ENCODE data around the gene GALK1.
"Not testable (repeated sequence)": the region's sequence is repeated elsewhere in the genome, so short reads cannot be mapped to it uniquely, and the experiment has no call there.

GALK1 gene

DNA sequence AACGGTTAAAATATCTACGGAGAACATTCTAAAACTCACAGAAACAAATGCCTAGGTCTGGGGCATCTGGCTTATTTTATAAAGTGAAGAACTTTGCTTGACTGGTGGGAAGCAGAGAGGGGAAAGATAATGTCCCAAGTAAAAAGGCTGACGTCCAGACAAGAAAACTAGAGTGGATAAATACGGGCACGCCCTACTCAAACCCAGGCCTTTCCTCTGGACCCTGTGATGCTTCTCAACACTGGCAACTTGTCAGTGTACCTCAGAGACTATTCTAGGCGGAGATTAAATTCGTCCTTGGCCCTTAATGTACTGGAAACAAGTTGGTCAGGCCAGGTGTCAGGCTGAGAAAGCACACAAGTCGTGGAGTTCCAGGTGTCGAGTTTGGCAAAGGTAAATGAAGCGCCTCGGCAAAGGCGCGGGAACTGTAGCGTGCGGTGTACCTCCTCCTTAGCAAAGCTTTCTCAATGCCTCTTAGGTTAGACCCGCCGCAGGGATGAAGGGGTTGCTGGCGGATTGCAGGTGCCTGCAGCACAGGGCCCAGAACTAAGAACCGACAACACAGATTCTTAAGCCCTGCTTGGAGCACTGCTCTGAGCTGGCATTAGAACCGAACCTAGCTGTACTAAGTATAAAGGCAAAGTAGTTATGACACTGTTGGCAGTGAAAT lies 18.9 kb upstream of the GALK1 start:
- DNase-seq (ENCODE audit: low read depth in 2 of 2) = no peak

DNA sequence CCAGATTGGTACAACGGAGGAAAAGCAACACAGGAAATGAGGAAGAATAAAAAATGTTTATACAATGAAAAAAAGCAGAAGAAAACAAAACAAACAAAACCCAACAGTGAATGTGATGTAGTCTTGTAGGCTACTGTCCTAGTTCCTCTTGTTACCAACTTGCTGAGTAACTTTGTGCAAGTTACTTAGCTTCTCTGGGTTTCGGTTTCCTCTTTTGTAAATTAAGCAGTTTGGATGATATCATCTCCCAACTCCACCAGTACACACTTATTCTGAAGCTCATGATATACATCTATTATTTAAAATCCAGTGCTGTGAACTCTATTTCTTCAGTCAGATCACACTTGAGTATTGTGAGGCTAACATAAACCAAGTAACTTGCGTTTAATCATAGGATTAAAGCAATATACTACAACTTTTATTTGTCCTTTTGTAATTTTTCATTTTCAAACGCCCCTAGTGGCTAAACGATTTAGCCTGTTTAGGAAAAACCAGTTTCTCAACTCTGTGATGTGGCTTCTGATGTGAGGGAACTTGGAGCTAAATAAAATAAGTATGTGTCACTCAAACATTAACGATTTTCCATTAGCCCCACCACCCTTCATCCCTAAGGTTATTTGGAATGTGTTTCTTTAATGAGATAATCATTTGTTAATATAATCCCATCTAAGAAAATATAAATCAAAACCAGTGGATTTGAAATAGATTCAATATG lies 18.2 kb upstream of the GALK1 start:
- DNase-seq (ENCODE audit: low read depth in 2 of 2) = no peak

DNA sequence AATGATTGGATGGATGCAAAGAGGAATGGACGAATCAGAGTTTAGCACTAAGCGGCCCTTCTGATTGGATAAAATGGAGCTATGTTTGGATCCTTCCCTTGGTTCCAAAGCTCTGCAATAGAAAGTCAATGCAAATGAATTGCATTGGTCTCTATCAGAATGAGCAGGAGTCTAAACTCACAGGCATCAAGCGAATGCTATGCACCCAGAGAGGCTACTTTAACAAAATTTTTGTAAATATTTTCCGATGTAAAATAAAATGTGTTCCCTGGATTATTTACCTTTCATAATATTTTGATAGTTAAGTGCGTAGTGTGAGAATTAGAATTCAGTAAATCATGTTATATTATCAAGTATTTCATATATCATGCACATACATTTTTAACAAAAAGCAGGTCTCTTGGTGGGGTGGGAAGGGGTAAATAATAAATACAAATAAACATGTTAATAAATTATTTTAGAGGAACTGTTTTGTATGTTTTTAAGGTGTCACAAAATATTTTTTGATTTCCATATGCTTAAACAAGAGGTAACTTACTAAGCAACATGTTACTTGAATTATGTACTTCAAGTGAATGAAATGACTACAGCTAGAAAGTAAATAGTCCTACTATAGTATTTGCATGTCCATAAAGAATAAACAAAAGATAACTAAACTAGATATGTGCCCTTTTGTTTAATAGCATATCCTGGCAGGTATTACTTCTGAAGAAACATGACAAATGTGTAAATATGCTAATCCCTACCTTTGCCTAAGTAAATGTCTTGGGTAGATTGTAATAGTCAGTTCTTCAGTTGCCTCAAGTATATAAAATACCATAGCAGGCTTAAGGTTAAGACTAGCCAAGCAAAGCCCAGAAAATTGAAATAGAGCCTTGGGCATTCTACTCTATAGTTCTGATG lies 15.2 kb upstream of the GALK1 start:
- DNase-seq (ENCODE audit: low read depth in 2 of 2) = no peak

DNA sequence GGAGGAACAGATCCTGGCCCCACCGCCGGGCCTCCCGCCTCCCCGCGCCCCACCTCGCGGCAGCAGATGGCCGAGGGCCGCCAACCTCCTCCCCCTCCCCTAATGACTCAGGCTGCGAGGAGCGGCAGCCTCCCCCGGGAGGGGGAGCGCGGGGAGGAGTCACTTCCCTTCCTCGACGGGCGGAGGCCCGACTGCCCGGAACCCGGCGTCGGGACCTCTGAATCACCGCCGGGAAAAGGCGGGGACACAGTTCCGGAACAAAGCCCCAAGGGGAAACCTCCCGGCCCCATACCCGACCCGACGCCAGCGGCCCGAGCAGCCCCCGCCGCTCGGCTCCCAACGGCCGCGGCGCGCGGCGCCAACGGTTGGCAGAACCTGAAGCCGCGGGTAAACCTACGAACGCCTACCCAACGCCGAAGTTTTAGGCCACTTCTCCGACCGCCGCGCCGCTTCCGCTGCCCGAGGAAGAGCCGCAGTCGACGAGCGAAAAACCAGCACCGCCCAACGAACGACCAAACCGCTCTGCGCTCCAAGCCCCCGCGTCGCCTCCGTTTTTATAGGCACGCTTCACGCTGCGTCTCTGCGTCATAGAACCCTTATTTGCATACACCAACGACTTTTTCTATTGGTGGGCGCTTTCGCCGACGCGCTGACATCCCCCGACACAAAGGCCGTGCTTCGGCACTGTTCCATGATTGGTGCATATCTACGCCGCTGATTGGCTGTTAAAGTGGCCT lies 14.4 kb upstream of the GALK1 start:
- peak; percentile 88 to 91 for DNase-seq (ENCODE audit: low read depth in 2 of 2)

DNA sequence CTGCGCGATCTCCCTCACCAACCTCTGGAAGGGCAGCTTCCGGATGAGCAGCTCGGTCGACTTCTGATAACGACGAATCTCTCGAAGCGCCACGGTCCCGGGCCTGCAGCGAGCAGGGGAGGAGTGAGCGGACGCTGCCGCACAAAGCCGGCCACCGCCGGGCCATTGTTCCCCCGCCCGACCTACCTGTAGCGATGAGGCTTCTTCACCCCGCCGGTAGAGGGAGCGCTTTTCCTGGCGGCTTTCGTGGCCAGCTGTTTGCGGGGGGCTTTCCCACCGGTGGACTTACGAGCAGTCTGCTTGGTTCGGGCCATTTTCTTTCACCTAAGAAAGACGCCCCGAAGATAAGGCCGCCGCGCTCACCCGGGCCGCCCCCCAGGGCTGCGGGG lies 13.9 kb upstream of the GALK1 start:
- peak in 1 of 2 donors; percentile 59 for DNase-seq (ENCODE audit: low read depth in 2 of 2)

DNA sequence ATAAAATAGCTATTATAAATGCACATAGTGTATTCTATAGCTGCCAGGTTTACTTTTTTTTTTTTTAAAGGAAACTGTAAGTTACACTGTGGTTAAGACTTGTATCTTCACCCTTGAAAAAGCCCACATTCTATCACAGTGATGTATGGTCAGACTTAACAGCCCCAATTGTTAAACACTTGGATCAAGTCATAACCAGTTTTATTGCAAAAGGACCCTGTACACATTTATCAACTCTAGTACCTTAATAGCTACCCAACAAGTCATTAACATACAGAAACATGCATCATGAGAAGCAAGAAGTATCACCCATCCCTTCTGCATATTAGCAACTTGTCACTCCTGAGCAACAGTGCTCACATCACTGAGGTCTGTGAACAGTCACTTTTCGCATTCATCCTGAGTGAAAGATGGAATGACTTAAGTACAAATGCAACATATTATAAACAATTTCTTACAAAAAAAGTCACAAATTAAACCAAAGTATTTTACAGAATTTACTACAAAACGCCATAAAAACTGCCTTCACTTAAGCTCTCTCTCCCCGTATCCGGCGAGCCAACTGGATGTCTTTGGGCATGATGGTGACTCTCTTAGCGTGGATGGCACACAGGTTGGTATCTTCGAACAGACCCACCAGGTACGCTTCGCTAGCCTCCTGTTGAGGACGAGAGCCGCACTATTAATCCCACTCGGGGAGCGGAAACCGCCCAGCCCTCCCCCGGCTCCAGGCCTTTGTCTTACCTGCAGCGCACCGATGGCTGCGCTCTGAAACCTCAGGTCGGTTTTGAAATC lies 13.3 kb upstream of the GALK1 start:
- DNase-seq (ENCODE audit: low read depth in 2 of 2) = not testable (repeated sequence)

DNA sequence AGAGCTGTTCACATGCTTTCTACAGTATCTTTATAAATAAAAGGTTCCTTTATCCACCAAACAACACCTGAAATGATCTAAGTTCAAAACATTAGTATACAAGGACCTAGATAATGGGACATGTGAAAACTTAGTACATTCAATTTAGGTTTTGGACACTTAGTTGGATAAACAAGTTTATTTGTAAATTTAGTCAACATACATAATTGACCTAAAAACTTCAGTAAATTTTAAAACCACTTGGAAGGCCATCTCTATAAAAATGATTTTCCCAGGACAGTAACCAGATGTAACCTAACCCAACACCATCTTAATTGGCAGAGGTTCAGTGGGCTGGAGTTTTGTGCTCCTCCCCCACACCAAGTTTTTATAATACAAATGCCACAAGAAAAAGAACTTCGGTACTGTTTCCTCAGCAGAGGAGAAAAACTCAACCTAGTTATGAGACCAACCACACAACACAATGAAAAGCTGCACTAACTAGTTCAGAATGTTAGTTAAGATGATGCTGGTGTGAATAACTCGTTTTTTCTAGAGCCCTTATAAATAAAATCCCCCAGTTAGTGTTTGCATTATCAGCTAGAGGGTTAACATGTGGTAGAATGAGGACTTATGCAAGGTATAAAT lies 12.4 kb upstream of the GALK1 start:
- DNase-seq (ENCODE audit: low read depth in 2 of 2) = no peak

DNA sequence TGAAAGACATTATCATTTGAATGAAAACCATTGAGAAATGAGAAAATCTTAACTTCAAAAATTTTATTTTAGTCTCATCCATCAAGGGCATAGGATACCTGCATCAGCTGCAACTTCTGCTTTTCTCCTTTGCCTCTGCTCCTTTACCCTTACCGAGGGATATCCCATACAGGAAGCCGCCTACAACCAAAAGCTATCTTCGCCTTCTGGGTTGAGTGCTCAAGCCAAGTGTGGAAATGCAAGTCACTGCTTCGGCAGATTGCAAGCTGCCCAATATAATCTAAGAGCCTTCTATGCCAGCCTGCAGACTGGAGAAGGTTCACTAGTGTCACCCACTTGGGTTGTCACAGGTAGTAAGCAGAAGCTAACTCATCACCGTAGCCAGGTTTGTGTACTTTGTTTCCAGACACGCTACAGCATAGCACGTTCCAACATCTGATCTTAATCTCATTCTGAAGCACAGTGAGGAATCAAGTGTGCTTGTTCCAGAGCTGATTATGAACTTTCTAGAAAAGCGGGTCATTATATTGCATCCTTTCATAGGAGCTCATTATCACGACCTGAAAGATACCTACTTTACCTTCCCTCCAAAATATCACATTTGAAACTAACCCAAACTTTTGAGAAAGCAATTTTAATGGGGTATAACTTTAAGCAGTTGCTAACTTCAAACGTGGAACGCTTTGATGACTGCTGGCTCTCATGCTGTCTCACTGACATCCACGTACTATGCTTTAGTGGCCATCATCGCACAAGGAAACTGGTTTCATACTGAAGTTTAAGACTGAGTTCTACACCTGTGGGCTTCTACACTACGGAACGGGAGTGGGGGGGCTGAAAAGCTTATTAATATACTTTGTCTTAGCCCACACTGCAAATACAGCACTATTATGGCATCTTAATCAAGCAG lies 11.6 kb upstream of the GALK1 start:
- DNase-seq (ENCODE audit: low read depth in 2 of 2) = no peak

DNA sequence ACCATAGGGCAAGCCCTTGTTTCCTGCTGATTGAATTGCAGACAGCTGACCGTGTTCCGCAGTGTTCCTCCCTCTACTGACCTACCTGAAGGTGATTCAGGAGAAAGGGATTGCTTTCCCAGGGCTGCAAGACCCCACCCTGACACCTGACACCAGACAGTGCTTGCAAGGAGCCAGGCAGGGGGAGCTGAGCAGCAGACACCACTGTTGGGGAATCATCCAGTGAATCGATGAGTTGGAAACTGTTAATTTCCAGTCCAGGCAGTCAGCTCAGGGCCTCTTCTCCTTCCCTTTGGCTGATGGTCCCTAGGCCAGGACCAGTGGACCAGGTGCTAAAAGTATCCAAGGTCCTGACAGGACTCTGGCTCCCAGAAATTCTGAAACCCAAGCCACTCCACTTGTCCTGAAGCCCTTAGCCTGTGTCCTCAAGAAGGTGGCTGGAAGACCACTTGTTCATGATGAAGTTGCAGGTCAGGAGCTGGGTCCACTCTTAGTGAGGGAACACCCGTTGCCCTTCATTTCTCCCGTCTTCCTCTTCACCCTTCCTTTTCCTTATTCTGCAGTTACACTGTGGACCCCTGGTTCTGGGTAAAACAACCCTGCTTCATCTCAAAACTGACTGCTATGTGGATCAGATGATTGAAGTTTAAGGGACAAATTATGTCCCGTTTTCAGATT lies 10.1 kb upstream of the GALK1 start:
- DNase-seq (ENCODE audit: low read depth in 2 of 2) = no peak

DNA sequence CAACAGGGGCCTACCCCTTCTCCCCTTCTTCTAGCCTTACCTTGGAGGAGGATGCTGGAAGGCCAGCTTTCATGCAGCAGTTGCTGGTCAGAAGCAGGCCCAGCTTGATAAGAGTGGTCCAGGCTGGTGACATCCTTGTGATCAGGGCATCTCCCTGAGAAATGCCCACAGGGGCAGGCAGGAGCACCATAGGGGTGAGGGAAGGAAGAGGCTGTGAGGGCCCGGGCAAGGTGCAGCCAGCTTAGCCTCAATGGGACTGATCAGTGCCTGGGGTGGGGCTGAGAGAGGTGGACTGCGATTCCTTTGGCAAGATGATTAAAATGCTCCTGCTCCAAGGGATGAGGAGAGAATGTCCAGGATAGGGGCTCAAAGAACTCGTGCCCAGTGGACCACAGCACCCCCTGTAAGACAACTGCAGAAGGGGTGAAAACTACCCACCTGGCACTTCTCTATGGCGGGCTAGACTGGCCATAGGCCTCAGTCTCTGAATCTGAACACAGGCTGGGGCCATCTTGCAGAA lies 9.5 kb upstream of the GALK1 start:
- no peak for DNase-seq (ENCODE audit: low read depth in 2 of 2)

DNA sequence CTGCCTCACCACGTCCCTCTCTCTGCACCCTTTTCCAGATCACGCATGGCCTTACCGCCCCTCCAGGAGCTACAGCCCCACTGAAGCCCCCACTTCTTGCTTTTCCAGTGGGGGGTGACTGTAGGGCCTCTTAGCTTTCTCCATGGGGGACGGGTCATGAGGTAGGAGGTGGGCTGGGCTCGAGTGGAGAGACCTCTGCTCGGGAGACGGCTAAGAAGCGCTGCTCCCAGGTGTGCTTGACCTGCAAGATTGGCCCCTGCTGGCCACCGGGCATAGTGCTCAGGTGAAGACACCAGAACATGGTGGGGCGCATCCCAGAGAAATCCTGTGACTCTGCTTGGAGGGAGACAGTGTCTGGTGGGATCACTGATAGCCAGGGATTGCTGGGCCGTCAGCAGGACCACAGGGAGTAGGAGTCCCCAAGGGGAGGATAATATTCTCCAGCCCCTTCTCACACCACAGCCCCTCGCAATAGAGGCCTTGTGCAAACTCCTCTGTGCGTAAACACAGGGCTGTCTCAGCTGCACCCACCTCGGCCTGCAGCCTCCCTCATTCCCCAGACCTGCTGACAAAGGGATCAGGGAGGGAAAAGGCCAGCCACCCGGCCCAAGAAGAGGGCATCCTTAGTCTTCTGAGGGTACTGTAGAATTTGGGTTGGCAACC lies 8.9 kb upstream of the GALK1 start:
- no peak for DNase-seq (ENCODE audit: low read depth in 2 of 2)

DNA sequence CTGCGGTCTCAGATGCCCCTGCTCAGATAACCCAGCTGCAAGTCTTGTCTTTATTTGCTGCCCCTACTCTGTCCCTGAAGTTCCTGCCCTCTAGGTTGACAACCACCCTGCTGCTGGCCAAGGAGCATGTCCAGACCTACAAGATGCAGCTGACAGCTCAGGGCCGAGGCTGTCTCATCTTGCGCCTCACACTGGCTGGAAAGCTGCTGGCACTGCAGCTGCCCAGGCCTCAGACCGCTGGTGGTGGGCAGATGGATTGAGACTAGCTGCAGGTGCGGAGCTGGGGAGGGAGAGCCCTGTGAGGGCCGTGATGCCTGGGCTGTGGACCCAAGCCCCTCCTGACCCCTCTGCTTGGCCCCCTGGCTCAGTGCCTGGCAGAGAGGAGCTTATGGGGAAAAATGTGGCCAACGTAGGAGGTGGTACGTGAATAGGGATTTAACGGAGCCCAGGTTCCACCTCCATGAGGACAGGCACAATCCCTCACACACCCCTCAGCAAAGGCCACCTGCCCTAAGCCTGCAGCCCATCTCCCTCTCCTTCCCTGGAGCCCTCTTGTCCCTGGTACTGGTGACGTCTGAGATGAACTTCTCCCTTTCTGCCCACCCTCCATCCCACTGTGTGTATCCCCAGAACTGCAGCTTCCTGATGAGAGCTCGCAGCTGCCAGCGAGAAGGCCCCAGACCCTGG lies 8.3 kb upstream of the GALK1 start:
- DNase-seq (ENCODE audit: low read depth in 2 of 2) = no peak

DNA sequence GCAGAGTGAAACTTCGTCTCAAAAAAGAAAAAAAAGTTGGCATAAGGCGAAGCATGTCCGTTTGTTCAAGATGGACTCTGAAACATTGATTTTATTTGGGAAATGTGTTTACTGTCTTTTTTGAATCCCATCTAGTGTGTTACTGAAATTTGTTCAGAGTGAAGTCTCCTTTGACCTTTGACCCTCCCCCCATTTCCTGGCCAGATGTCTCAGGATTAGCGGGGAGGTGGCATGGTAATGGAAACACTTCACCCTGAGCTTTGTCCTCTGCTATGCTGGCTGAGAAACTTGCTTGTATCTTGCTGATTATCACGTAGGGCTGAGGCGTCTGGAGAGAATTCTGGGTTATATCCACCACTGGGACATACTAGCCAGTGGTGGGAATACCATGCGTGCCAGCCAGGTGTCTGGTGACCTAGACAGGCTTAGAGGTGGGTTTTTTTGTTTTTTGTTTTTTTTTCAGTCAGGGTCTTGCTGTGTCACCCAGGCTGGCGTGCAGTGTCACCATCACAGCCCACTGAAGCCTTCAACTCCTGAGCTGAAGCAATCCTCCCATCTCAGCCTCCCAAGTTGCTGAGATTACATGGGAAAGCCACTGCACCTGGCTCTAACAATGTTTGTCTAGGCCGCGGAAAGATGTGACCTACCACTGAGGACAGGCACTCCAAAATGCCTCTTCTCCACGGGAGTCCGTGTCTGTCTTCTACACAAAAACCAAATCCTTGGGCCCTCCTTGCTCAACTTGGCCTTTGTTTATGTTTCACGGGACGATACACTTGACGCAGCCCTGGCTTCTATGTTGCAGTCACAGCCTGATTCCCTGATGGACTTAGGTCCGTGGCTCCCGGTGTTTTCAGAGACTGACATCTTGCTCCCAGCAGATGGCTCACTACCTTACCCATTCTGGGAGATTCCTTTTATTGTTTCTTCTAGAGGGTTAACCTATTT lies 6.6 kb upstream of the GALK1 start:
- no peak for DNase-seq (ENCODE audit: low read depth in 2 of 2)

DNA sequence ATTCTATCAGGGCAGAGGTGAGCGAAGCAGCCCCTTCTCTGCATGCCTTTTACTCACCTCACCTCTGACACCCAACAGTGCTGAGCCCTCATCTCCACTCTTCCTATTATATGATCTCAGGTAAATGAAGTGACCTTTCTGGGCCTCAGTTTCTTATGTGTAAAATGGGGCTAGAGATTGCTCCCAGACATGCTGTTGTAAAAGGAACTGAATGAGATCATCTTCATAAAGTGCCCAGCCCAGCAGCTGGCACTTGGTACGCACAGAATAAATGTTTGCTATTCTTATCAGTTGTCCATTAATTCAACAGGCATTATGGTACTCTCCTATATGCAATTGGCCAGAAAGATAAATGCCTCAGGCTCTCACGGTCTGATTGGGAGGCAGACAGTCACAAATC lies 4.5 kb upstream of the GALK1 start:
- DNase-seq (ENCODE audit: low read depth in 2 of 2) = no peak

DNA sequence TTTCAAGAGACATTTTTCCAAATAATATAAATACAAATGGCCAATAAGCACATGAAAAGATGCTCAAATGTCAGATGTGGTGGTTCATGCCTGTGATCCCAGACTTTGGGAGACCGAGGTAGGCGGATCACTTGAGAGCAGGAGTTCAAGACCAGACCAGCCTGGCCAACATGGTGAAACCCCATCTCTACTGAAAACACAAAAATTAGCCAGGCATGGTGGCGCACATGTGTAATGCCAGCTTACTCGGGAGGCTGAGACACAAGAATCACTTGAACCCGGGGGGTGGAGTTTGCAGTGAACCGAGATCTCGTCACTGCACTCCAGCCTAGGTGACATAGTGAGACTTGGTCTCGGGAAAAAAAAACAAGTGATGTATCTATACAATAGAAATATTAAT lies 2.9 kb upstream of the GALK1 start:
- DNase-seq (ENCODE audit: low read depth in 2 of 2) = no peak

DNA sequence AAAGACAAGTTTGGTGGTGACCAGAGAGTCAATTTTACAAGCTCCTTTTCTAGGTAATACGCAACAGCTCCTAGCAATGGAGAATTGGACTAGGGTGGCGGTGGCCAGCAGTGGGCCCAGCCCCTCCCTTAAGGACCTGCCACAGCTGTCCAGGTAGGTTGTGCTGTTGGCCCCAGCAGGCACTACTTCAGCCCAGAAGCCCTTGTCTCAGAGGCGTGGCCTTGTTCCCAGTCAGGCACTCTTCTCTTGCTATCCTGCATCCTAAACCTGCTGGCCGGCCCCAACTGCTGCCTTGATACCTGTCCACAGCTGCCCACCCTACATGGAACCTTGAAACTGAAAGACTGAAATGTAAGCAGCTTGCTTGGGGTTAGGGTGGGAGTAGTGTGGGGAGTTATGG lies 989 bp upstream of the GALK1 start:
- no peak for DNase-seq (ENCODE audit: low read depth in 2 of 2)

DNA sequence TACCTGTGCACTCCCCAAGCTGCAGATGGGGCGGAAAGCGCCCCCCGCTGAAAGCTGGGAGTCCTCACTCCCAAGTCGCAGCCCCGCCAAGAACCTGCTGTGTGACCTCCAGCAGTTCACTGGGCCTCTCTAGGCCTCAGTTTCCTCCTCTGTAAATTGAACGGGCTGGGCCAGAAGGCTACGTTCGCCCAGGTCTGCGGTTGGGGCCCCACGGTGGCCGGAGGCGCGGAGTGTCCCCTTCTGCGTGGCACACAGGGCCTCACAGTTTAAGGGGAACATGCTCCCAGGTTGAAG lies 628 bp downstream of the GALK1 start:
- no peak for DNase-seq (ENCODE audit: low read depth in 2 of 2)
